ENCODE data around the gene PDCD1.

GRCh38 chr2:241842067-241842415 lies 16.7 kb downstream of the PDCD1 start:
- TF ChIP-seq HSF1 (IDR thresholded peaks at IDR 0.05; ENCODE audit: low read depth, low read length) (no peak), SP1 (IDR thresholded peaks at IDR 0.05; ENCODE audit: low read depth, low read length) (no peak), CTCF (IDR thresholded peaks at IDR 0.05 in 2 of 3, conservative IDR thresholded peaks at IDR 0.05 in 1 of 3; ENCODE audit: control insufficient read depth in 2 of 3, extremely low read depth in 1 of 3, insufficient read depth in 1 of 3, low read depth in 3 of 3, low read length in 3 of 3) (no peak), POLR2A (IDR thresholded peaks at IDR 0.05; ENCODE audit: low read depth, low read length) (no peak), KDM1A (IDR thresholded peaks at IDR 0.05; ENCODE audit: borderline replicate concordance) (no peak), USF1 (IDR thresholded peaks at IDR 0.05; ENCODE audit: borderline replicate concordance, extremely low read length, insufficient read depth, low read depth, low read length) (no peak), EP300 (IDR thresholded peaks at IDR 0.05; ENCODE audit: borderline replicate concordance in 1 of 2, control insufficient read depth in 1 of 2, low read depth in 2 of 2, low read length in 2 of 2) (no peak)
- TF ChIP-seq, protein P1, sequence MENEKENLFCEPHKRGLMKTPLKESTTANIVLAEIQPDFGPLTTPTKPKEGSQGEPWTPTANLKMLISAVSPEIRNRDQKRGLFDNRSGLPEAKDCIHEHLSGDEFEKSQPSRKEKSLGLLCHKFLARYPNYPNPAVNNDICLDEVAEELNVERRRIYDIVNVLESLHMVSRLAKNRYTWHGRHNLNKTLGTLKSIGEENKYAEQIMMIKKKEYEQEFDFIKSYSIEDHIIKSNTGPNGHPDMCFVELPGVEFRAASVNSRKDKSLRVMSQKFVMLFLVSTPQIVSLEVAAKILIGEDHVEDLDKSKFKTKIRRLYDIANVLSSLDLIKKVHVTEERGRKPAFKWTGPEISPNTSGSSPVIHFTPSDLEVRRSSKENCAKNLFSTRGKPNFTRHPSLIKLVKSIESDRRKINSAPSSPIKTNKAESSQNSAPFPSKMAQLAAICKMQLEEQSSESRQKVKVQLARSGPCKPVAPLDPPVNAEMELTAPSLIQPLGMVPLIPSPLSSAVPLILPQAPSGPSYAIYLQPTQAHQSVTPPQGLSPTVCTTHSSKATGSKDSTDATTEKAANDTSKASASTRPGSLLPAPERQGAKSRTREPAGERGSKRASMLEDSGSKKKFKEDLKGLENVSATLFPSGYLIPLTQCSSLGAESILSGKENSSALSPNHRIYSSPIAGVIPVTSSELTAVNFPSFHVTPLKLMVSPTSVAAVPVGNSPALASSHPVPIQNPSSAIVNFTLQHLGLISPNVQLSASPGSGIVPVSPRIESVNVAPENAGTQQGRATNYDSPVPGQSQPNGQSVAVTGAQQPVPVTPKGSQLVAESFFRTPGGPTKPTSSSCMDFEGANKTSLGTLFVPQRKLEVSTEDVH (IDR thresholded peaks at IDR 0.05; ENCODE audit: low read depth, partially characterized antibody), result no peak
